ENCODE data around the gene MTMR12.

- no peak for TF ChIP-seq CTCF (IDR thresholded peaks at IDR 0.05 in 8 of 11, conservative IDR thresholded peaks at IDR 0.05 in 3 of 11)
- TF ChIP-seq POLR2A (IDR thresholded peaks at IDR 0.05): no peak
- no peak for TF ChIP-seq POLR2AphosphoS5 (IDR thresholded peaks at IDR 0.05)
Measured at GRCh38 chr5:32307769-32308194, 5.0 kb downstream of the MTMR12 start.
